Neural cell (in vitro differentiated cells): Measurements from ENCODE around the gene GAS2L3. TPM values are rescaled to one million over a fixed set of nuclear protein-coding genes. Genes with fewer than 3 reads are reported as not detected.

Source experiments
- H2AFZ ChIP-seq: fragments of 200-600, 300-800 bp; sonication (generic), shearing (Covaris generic); 2 replicates; pipeline ENCODE4 v1.6.0; 2014; ENCODE audit warnings: low read depth, mild to moderate bottlenecking, antibody characterized with exemption, low read length, moderate library complexity
- H3F3A ChIP-seq: fragments of 200-600 bp; shearing (Covaris generic); 2 replicates; pipeline ENCODE4 v1.6.1; 2016; ENCODE audit warnings: mild to moderate bottlenecking, moderate library complexity, mixed read lengths, antibody characterized with exemption, low read length; ENCODE audit not compliant: insufficient read depth, poor library complexity, severe bottlenecking
- H3K27ac ChIP-seq: fragments of 200-600, 300-800 bp; sonication (generic), shearing (Covaris generic); 2 replicates; pipeline ENCODE4 v1.5.1; 2014; ENCODE audit warnings: mild to moderate bottlenecking, low read length, moderate library complexity
- H3K27me3 ChIP-seq: fragments of 300-800, 200-600 bp; sonication (generic), shearing (Covaris generic); 2 replicates; pipeline ENCODE4 v1.6.0; 2014; ENCODE audit warnings: mild to moderate bottlenecking, low read depth, low read length, moderate library complexity; ENCODE audit not compliant: insufficient read depth
- H3K36me3 ChIP-seq: fragments of 300-800, 200-600 bp; sonication (generic), shearing (Covaris generic); 2 replicates; pipeline ENCODE4 v1.5.1; 2014; ENCODE audit warnings: mild to moderate bottlenecking, antibody characterized with exemption, low read length, moderate library complexity; ENCODE audit not compliant: insufficient read depth
- H3K4me2 ChIP-seq: fragments of 300-800, 200-600 bp; sonication (generic), shearing (Covaris generic); 2 replicates; pipeline ENCODE4 v1.6.0; 2014; ENCODE audit warnings: mild to moderate bottlenecking, low read length
- H3K4me3 ChIP-seq: fragments of 300-800, 200-600 bp; sonication (generic), shearing (Covaris generic); 2 replicates; pipeline ENCODE4 v1.5.1; 2014; ENCODE audit warnings: mild to moderate bottlenecking, low read length, moderate library complexity
- H3K79me2 ChIP-seq: fragments of 200-600 bp; shearing (Covaris generic); replicated peaks from 2 replicates; pipeline ENCODE4 v1.6.0; 2014; ENCODE audit warnings: mild to moderate bottlenecking, low read length, moderate library complexity; ENCODE audit not compliant: insufficient read depth
- H3K9ac ChIP-seq: fragments of 300-800, 200-600 bp; sonication (generic), shearing (Covaris generic); 2 replicates; pipeline ENCODE4 v1.6.1; 2016; ENCODE audit warnings: mild to moderate bottlenecking, low read length, mixed read lengths
- H3K9me2 ChIP-seq: fragments of 200-600 bp; shearing (Covaris generic); 2 replicates; pipeline ENCODE4 v1.6.1; 2016; ENCODE audit warnings: mild to moderate bottlenecking, low read length, mixed read lengths; ENCODE audit not compliant: insufficient read depth
- H3K9me3 ChIP-seq: fragments of 200-600, 300-800 bp; sonication (generic), shearing (Covaris generic); 2 replicates; pipeline ENCODE4 v1.6.1; 2016; ENCODE audit warnings: mild to moderate bottlenecking, mixed run types, low read length, moderate library complexity, mixed read lengths
- H4K20me1 ChIP-seq: fragments of 200-600 bp; shearing (Covaris generic); 2 replicates; pipeline ENCODE4 v1.6.1; 2016; ENCODE audit warnings: mild to moderate bottlenecking, mixed run types; ENCODE audit not compliant: insufficient read depth
- EP300 ChIP-seq: fragments of 450-650 bp; conservative IDR thresholded peaks from 2 replicates; pipeline ENCODE4 v1.6.1; 2014; ENCODE audit warnings: antibody characterized with exemption, mild to moderate bottlenecking, moderate library complexity; ENCODE audit not compliant: poor library complexity, severe bottlenecking
- EZH2 ChIP-seq: fragments of 200-600, 300-800 bp; shearing (Covaris generic), sonication (generic); IDR thresholded peaks from 2 replicates; pipeline ENCODE4 v1.6.1; 2014; ENCODE audit warnings: antibody characterized with exemption, low read length, borderline replicate concordance, mild to moderate bottlenecking; ENCODE audit not compliant: insufficient read depth, poor library complexity, severe bottlenecking
- MXI1 ChIP-seq: fragments of 450-650 bp; conservative IDR thresholded peaks from 2 replicates; pipeline ENCODE4 v1.6.1; 2014; ENCODE audit warnings: antibody characterized with exemption, mild to moderate bottlenecking; ENCODE audit not compliant: poor library complexity, severe bottlenecking
- POLR2AphosphoS5 ChIP-seq: IDR thresholded peaks from 2 replicates; pipeline ENCODE4 v1.6.1; 2012
- RAD21 ChIP-seq: fragments of 450-650 bp; conservative IDR thresholded peaks from 2 replicates; pipeline ENCODE4 v1.6.1; 2014; ENCODE audit warnings: antibody characterized with exemption, mild to moderate bottlenecking, moderate library complexity
- TAF1 ChIP-seq: IDR thresholded peaks from 2 replicates; pipeline ENCODE4 v1.6.1; 2012; ENCODE audit warnings: low read depth
- polyA plus RNA-seq: library from polyadenylated mRNA; depleted of rRNA; stranded (reverse); fragments of >200 nt; gene quantifications from 2 replicates; pipeline ENCODE4 v1.2.3, GENCODE V29; 2014
- TF ChIP-seq, protein P1 (sequence below): fragments of 450-650 bp; IDR thresholded peaks from 2 replicates; pipeline ENCODE4 v1.5.1; 2014; ENCODE audit warnings: antibody characterized with exemption, mild to moderate bottlenecking, moderate library complexity; ENCODE audit not compliant: poor library complexity, severe bottlenecking
- TF ChIP-seq, protein P2 (sequence below): IDR thresholded peaks from 2 replicates; pipeline ENCODE4 v1.6.1; 2012; ENCODE audit warnings: borderline replicate concordance

Gene GAS2L3
- polyA plus RNA-seq, 1 donor from 2014 or later: 0.67 TPM

DNA sequence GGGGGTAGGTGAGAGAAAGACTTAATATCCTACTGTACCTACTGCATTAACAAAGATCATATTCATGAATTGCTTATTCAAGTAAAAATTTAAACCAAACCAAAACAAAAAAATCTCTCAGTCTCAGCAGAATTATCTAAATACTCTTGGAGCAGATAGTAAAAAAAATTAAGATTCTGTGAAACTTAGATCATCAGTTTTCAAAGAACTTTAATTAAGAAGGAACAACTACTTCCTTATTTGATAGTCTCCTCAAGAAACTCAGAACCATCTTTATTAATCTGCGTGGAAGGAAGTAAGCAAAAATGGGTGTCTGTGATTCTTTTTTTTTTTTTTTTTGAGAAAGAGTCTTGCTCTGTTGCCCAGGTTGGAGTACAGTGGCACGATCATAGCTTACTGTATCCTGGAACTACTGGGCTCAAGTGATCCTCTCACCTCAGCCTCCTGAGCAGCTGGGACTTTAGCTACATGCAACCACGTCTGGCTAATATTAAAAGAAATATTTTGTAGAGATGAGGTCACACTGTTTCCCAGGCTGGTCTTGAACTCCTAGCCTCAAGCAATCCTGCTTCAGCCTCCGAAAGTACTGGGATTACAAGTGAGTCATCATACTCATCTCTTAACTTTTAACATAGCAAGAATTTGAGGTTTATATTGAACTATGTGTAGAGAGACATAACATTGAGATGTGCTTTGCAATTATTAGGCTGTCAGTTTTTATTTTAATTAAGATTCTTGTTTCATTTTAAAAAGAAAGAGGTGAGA is 37.4 kb downstream of the GAS2L3 start:
- Histone ChIP-seq H3K27me3 (no peaks in the 10 kb centered on the region), H3K4me3 (no peak overlapping the region), H3K79me2 (no peaks in the 10 kb centered on the region), H3K27ac (no peak overlapping the region), H4K20me1 (no peaks in the 10 kb centered on the region), H3K36me3 (no peaks in the 10 kb centered on the region), H3K9ac (no peak overlapping the region), H2AFZ (no peak overlapping the region), H3K9me2 (no peaks in the 10 kb centered on the region), H3F3A (no peaks in the 10 kb centered on the region), H3K4me2 (no peak overlapping the region), H3K9me3 (no peaks in the 10 kb centered on the region)
- TF ChIP-seq RAD21: no peak
- no peak for TF ChIP-seq EZH2
- TF ChIP-seq EP300: no peak
- TF ChIP-seq, protein P1, sequence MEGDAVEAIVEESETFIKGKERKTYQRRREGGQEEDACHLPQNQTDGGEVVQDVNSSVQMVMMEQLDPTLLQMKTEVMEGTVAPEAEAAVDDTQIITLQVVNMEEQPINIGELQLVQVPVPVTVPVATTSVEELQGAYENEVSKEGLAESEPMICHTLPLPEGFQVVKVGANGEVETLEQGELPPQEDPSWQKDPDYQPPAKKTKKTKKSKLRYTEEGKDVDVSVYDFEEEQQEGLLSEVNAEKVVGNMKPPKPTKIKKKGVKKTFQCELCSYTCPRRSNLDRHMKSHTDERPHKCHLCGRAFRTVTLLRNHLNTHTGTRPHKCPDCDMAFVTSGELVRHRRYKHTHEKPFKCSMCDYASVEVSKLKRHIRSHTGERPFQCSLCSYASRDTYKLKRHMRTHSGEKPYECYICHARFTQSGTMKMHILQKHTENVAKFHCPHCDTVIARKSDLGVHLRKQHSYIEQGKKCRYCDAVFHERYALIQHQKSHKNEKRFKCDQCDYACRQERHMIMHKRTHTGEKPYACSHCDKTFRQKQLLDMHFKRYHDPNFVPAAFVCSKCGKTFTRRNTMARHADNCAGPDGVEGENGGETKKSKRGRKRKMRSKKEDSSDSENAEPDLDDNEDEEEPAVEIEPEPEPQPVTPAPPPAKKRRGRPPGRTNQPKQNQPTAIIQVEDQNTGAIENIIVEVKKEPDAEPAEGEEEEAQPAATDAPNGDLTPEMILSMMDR: no peak

DNA sequence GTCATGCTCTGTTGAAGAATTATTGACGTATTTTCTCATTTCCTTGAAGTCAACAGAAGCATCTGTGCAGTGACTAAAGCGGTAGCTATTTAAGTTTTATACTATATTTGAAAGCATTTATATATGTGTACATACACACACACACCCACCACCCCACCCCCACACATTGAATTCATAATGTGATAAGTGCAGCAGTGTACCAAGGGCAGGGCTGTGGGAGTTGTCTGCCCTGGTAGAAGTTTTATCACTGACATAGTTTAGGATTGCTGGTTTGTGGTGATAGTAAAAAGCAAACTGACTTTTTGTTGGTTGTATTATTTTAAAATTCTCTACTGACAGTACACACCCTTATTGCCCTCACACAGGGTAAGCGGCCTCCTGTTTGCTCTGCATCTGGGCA is 39.1 kb downstream of the GAS2L3 start:
- Histone ChIP-seq H2AFZ (no peak overlapping the region), H3K4me2 (no peak overlapping the region), H3F3A (no peaks in the 10 kb centered on the region), H4K20me1 (no peaks in the 10 kb centered on the region), H3K36me3 (no peaks in the 10 kb centered on the region), H3K9ac (no peak overlapping the region), H3K4me3 (no peak overlapping the region), H3K27ac (no peak overlapping the region), H3K79me2 (no peaks in the 10 kb centered on the region), H3K27me3 (no peaks in the 10 kb centered on the region), H3K9me2 (no peaks in the 10 kb centered on the region), H3K9me3 (no peaks in the 10 kb centered on the region)
- TF ChIP-seq EZH2 (no peak), EP300 (no peak), RAD21 (no peak), MXI1 (no peak)
- TF ChIP-seq, protein P1: no peak

DNA sequence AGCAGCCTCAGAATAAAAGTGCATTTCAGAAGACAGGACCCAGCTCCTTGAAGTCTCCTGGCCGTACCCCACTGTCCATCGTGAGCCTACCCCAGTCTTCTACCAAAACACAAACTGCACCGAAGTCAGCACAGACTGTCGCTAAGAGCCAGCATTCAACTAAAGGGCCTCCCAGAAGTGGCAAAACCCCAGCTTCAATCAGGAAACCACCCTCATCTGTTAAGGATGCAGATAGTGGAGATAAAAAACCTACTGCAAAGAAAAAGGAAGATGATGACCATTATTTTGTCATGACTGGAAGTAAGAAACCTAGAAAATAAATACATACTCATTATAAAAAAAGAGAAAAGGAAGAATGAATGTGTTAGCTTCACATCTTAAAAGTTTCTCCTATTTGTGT is 51.1 kb downstream of the GAS2L3 start:
- no peaks in the 10 kb centered on the region for H3K9me3 ChIP-seq
- H3K27ac ChIP-seq: no peak overlapping the region
- TF ChIP-seq RAD21: no peak
- no peak for TF ChIP-seq POLR2AphosphoS5
- no peak for TF ChIP-seq MXI1
- TF ChIP-seq EP300: no peak
- TF ChIP-seq TAF1: no peak
- TF ChIP-seq, protein P2, sequence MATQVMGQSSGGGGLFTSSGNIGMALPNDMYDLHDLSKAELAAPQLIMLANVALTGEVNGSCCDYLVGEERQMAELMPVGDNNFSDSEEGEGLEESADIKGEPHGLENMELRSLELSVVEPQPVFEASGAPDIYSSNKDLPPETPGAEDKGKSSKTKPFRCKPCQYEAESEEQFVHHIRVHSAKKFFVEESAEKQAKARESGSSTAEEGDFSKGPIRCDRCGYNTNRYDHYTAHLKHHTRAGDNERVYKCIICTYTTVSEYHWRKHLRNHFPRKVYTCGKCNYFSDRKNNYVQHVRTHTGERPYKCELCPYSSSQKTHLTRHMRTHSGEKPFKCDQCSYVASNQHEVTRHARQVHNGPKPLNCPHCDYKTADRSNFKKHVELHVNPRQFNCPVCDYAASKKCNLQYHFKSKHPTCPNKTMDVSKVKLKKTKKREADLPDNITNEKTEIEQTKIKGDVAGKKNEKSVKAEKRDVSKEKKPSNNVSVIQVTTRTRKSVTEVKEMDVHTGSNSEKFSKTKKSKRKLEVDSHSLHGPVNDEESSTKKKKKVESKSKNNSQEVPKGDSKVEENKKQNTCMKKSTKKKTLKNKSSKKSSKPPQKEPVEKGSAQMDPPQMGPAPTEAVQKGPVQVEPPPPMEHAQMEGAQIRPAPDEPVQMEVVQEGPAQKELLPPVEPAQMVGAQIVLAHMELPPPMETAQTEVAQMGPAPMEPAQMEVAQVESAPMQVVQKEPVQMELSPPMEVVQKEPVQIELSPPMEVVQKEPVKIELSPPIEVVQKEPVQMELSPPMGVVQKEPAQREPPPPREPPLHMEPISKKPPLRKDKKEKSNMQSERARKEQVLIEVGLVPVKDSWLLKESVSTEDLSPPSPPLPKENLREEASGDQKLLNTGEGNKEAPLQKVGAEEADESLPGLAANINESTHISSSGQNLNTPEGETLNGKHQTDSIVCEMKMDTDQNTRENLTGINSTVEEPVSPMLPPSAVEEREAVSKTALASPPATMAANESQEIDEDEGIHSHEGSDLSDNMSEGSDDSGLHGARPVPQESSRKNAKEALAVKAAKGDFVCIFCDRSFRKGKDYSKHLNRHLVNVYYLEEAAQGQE: no peak
- H3F3A ChIP-seq: no peaks in the 10 kb centered on the region
- H2AFZ ChIP-seq: no peak overlapping the region
- no peaks in the 10 kb centered on the region for H3K36me3 ChIP-seq
- no peak overlapping the region for H3K4me2 ChIP-seq
- H3K9ac ChIP-seq: no peak overlapping the region
- H3K9me2 ChIP-seq: no peaks in the 10 kb centered on the region
- H3K79me2 ChIP-seq: no peaks in the 10 kb centered on the region
- no peaks in the 10 kb centered on the region for H4K20me1 ChIP-seq
- H3K27me3 ChIP-seq: no peaks in the 10 kb centered on the region
- no peak overlapping the region for H3K4me3 ChIP-seq
